Stimulated activated CD8-positive, alpha-beta memory T cell treated with anti-CD3 and anti-CD28 coated beads, Interleukin-7, amount 100 ng/mL, for 24 hours (primary cell): ENCODE results near the gene PI4KA.

Source experiments
- DNase-seq: peaks from one replicate; pipeline ENCODE4 v3.0.0-alpha.2; 2020; ENCODE audit warnings: low read depth

PI4KA gene

GRCh38 chr22:20881869-20882815 lies 23.5 kb upstream of the PI4KA start:
- DNase-seq: no peak

GRCh38 chr22:20881231-20881630 lies 22.6 kb upstream of the PI4KA start:
- no peak for DNase-seq

- DNase-seq: no peak
Observed at GRCh38 chr22:20877715-20878114, 19.1 kb upstream of the PI4KA start.

GRCh38 chr22:20875296-20875695 lies 16.7 kb upstream of the PI4KA start:
- no peak for DNase-seq

- DNase-seq: no peak
Observed at GRCh38 chr22:20873214-20873613, 14.6 kb upstream of the PI4KA start.

GRCh38 chr22:20869234-20869633 lies 10.6 kb upstream of the PI4KA start:
- DNase-seq: no peak

- DNase-seq: no peak
Observed at GRCh38 chr22:20868025-20868962, 9.7 kb upstream of the PI4KA start.

- no peak for DNase-seq
Observed at GRCh38 chr22:20867179-20868024, 8.8 kb upstream of the PI4KA start.

GRCh38 chr22:20866736-20867135 lies 8.1 kb upstream of the PI4KA start:
- DNase-seq: no peak

GRCh38 chr22:20865875-20866445 lies 7.3 kb upstream of the PI4KA start:
- no peak for DNase-seq

GRCh38 chr22:20865331-20865730 lies 6.7 kb upstream of the PI4KA start:
- no peak for DNase-seq

- no peak for DNase-seq
Observed at GRCh38 chr22:20864186-20864908, 5.7 kb upstream of the PI4KA start.

- DNase-seq: no peak
Observed at GRCh38 chr22:20863366-20863765, 4.8 kb upstream of the PI4KA start.

GRCh38 chr22:20862540-20862939 lies 3.9 kb upstream of the PI4KA start:
- no peak for DNase-seq

GRCh38 chr22:20859615-20860014 lies 1.0 kb upstream of the PI4KA start:
- DNase-seq: no peak

- DNase-seq: peak; percentile 69
Observed at GRCh38 chr22:20857838-20858614, 585 bp downstream of the PI4KA start.

- DNase-seq: no peak
Observed at GRCh38 chr22:20857247-20857643, 1.4 kb downstream of the PI4KA start.

- no peak for DNase-seq
Observed at GRCh38 chr22:20853236-20853660, 5.4 kb downstream of the PI4KA start.

- DNase-seq: no peak
Observed at GRCh38 chr22:20852503-20852902, 6.1 kb downstream of the PI4KA start.

- DNase-seq: no peak
Observed at GRCh38 chr22:20852076-20852475, 6.5 kb downstream of the PI4KA start.
